Endothelial cell (in vitro differentiated cells): ENCODE results near the gene KRT2. TPM values are rescaled to one million over a fixed set of nuclear protein-coding genes. Genes with fewer than 3 reads are reported as not detected.
"Not testable (repeated sequence)": the region's sequence is repeated elsewhere in the genome, so short reads cannot be mapped to it uniquely, and the experiment has no call there.

Experiments used
- DNase-seq: peaks from one replicate; pipeline ENCODE4 v3.0.0; 2021; ENCODE audit warnings: low spot score
- H3K27ac Mint-ChIP-seq: one replicate; pipeline ENCODE4 v1.8.0; 2021; ENCODE audit warnings: mixed read lengths, inconsistent platforms; ENCODE audit not compliant: unreplicated experiment
- H3K27me3 Mint-ChIP-seq: one replicate; pipeline ENCODE4 v1.8.0; 2021; ENCODE audit warnings: mild to moderate bottlenecking, moderate library complexity, mixed read lengths, inconsistent platforms; ENCODE audit not compliant: unreplicated experiment
- H3K36me3 Mint-ChIP-seq: one replicate; pipeline ENCODE4 v1.8.0; 2021; ENCODE audit warnings: mild to moderate bottlenecking, low read depth, mixed read lengths, inconsistent platforms; ENCODE audit not compliant: unreplicated experiment
- H3K4me1 Mint-ChIP-seq: one replicate; pipeline ENCODE4 v1.8.0; 2021; ENCODE audit warnings: mild to moderate bottlenecking, mixed read lengths, inconsistent platforms; ENCODE audit not compliant: unreplicated experiment
- H3K4me3 Mint-ChIP-seq: one replicate; pipeline ENCODE4 v1.8.0; 2021; ENCODE audit warnings: mild to moderate bottlenecking, mixed read lengths, inconsistent platforms; ENCODE audit not compliant: unreplicated experiment
- H3K9me3 Mint-ChIP-seq: one replicate; pipeline ENCODE4 v1.8.0; 2021; ENCODE audit warnings: mixed read lengths, inconsistent platforms; ENCODE audit not compliant: unreplicated experiment
- total RNA-seq: library from RNA; stranded (reverse); fragmentation: NEBNext Ultra II Directional; extraction: Animal tissue kit (Norgen Biotek cat#: 25700); gene quantifications from one replicate; pipeline ENCODE4 v1.2.1, GENCODE V29; 2021; ENCODE audit not compliant: unreplicated experiment
- TF ChIP-seq, protein P1 (sequence below): fragments of 200-600 bp; sonication (generic); IDR thresholded peaks from one replicate; pipeline ENCODE4 v1.5.0; 2021; ENCODE audit warnings: antibody characterized with exemption; ENCODE audit not compliant: unreplicated experiment

KRT2 gene
- total RNA-seq, 1 donor from 2014 or later: not detected

DNA sequence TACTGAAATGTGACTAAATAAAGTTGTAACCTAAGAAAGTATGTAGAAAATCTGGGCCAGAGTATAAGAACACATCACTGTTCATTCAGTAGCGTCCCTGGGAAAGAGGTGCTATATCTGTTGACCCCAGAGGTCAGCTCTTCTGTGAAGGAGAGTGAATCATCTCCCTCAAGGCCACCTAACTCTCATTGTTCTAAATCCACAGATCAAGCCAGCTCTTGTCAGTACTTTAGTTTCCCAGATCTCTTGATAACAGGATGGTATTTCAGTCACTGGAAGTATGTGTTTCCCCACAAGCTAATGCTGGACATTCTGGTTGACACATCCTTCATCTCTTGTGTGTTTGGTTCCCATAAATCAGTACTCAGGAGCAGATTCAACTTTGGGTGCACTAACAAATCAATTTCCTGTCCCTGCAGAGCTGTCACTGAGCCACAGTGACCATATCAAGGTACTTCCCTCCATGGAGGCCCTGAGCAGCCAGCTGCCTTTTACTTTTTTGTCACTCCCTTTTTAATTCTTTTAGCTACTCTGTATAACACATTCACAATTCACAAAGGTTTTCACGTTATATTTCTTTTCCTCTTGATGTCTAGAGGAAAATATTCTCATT is 20.4 kb upstream of the KRT2 start:
- Mint-ChIP-seq H3K4me1 (no peaks in the 10 kb centered on the region), H3K36me3 (no peaks in the 10 kb centered on the region), H3K4me3 (no peak overlapping the region), H3K27ac (no peak overlapping the region), H3K9me3 (no peaks in the 10 kb centered on the region), H3K27me3 (peaks cover 4% of the 10 kb centered on the region)
- no peak for DNase-seq
- TF ChIP-seq, protein P1, sequence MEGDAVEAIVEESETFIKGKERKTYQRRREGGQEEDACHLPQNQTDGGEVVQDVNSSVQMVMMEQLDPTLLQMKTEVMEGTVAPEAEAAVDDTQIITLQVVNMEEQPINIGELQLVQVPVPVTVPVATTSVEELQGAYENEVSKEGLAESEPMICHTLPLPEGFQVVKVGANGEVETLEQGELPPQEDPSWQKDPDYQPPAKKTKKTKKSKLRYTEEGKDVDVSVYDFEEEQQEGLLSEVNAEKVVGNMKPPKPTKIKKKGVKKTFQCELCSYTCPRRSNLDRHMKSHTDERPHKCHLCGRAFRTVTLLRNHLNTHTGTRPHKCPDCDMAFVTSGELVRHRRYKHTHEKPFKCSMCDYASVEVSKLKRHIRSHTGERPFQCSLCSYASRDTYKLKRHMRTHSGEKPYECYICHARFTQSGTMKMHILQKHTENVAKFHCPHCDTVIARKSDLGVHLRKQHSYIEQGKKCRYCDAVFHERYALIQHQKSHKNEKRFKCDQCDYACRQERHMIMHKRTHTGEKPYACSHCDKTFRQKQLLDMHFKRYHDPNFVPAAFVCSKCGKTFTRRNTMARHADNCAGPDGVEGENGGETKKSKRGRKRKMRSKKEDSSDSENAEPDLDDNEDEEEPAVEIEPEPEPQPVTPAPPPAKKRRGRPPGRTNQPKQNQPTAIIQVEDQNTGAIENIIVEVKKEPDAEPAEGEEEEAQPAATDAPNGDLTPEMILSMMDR: no peak

DNA sequence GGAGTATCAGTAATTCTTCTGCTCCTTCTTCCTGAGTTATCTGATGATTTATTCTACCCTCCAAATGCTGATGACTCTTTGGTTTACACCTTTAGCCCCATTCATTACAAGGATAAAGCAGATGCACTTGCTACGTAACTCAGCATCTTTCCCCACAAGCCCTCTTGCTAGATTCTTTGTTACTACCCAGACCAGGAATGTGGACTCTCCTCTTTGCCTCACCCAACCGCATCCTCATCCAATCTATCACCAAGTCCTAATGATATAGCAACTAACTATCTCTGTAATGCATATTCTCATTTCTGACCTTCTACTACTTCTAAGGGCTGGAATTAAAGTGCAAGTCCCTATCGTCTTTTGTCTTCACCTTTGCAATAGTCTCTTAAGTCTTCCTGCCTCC is 18.9 kb upstream of the KRT2 start:
- Mint-ChIP-seq H3K27ac (no peak overlapping the region), H3K27me3 (peaks cover 1% of the 10 kb centered on the region), H3K4me1 (no peaks in the 10 kb centered on the region), H3K4me3 (no peak overlapping the region), H3K36me3 (no peaks in the 10 kb centered on the region), H3K9me3 (no peaks in the 10 kb centered on the region)
- TF ChIP-seq, protein P1: no peak
- no peak for DNase-seq

DNA sequence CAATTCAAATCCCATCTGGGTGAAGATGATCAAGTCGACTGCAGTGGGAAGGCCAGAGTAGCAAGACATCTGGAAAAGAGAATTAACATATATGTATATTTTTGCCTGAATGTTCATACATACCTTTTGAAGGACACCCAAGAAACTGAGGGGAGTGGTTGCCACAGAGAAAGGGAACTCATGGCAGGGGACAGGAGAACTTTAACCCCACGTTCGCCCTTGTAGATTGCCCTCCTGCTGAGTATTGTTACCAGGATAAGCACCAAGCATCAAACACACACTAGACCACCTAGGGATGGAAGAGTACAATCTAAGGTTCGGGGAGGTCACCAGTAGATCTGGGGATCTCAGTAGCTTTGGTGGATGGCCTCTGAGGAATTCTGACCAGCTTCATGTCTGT is 18.5 kb upstream of the KRT2 start:
- no peaks in the 10 kb centered on the region for H3K9me3 Mint-ChIP-seq
- H3K4me3 Mint-ChIP-seq: no peak overlapping the region
- TF ChIP-seq, protein P1: no peak
- H3K4me1 Mint-ChIP-seq: no peaks in the 10 kb centered on the region
- no peak for DNase-seq
- H3K27ac Mint-ChIP-seq: no peak overlapping the region
- no peaks in the 10 kb centered on the region for H3K36me3 Mint-ChIP-seq
- H3K27me3 Mint-ChIP-seq: no peaks in the 10 kb centered on the region

DNA sequence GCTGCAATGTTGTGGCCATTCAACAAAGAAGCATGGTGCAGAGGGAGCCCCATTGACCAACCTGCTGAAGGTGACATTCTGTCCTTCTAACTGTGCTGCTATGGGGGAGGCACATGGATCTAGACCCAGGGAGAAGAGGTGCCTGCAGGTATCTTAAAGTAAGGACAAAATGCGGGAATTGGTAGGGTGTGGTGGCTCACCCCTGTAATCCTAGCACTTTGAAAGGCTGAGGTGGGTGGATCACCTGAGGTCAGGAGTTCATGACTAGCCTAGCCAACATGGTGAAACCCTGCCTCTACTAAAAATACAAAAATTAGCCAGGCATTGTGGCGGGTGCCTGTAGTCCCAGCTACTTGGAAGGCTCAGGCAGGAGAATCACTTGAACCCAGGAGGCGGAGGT is 17.9 kb upstream of the KRT2 start:
- H3K36me3 Mint-ChIP-seq: not testable (repeated sequence)

DNA sequence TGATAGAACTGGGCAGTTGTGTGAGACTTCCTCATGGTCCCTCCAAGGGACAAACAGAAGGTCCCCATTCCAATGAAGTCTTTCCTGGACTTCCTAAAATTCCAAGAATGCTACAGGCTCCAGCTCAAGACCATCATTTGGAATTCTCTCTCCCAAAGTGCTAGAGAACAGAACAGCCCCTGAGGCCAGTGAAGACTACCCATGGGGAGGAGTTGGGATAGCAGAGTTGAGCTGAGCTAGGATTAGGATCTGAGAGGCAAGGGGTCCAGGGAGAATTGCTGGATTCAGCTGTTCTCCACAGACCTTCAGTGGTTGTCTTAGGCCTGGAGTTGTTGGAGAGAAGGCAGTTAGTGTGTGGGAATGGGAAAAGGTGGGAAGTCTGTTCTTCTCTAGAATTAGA is 17.4 kb upstream of the KRT2 start:
- no peak for DNase-seq
- H3K27me3 Mint-ChIP-seq: no peaks in the 10 kb centered on the region
- H3K27ac Mint-ChIP-seq: no peak overlapping the region
- H3K9me3 Mint-ChIP-seq: no peaks in the 10 kb centered on the region
- no peaks in the 10 kb centered on the region for H3K4me1 Mint-ChIP-seq
- TF ChIP-seq, protein P1: no peak
- H3K4me3 Mint-ChIP-seq: no peak overlapping the region
- no peaks in the 10 kb centered on the region for H3K36me3 Mint-ChIP-seq

More for the DNA sequence above, 17.9 kb upstream of the KRT2 start:
- H3K4me1 Mint-ChIP-seq, H3K27ac Mint-ChIP-seq, H3K4me3 Mint-ChIP-seq, H3K27me3 Mint-ChIP-seq, DNase-seq, H3K9me3 Mint-ChIP-seq: not testable (repeated sequence)
